Measurements from ENCODE around the gene RPA3.

DNA sequence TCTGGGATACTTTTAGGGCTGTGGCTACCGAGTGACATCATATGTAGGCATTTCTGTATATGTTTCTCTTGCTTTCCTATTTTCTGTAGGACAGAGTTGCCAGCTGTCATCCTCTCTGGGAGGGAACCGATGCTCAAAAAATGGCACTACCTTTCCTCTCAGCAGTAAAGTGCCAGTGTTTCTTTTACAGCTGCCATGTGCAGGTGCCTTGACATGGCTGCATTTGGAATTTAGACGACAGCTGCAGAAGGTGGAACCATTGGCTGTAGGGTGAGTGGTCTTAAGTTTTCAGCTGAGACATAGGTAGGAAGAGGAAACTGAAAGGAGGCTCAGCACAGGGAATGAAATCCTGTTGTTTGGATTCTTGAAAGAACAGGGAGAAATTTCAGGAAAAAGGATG lies 20.2 kb upstream of the RPA3 start:
- TF ChIP-seq, protein P1, sequence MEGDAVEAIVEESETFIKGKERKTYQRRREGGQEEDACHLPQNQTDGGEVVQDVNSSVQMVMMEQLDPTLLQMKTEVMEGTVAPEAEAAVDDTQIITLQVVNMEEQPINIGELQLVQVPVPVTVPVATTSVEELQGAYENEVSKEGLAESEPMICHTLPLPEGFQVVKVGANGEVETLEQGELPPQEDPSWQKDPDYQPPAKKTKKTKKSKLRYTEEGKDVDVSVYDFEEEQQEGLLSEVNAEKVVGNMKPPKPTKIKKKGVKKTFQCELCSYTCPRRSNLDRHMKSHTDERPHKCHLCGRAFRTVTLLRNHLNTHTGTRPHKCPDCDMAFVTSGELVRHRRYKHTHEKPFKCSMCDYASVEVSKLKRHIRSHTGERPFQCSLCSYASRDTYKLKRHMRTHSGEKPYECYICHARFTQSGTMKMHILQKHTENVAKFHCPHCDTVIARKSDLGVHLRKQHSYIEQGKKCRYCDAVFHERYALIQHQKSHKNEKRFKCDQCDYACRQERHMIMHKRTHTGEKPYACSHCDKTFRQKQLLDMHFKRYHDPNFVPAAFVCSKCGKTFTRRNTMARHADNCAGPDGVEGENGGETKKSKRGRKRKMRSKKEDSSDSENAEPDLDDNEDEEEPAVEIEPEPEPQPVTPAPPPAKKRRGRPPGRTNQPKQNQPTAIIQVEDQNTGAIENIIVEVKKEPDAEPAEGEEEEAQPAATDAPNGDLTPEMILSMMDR (conservative IDR thresholded peaks at IDR 0.05; ENCODE audit: low read depth, low read length), result no peak
- TF ChIP-seq EZH2 (IDR thresholded peaks at IDR 0.05; ENCODE audit: borderline replicate concordance, low read depth, low read length, poor library complexity, severe bottlenecking), result no peak
